Measurements from ENCODE around the gene OR6B3.

DNA sequence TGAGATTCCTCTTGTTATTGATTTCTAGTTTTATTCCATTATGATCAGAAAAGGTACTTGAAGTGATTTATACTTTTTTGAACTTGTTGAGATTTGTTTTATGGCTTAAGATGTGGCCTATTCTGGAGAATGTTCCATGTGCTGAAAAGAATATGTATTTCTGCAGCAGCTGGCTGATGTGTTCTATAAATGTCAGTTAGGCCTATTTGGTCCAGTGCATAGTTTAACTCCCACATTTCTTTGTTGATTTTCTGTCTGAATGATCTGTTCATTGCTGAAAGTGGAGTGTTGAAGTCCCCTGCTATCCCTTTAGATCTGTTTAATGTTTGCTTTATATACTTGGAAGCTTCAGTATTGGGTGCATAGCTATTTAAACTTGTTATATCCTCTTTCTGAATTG lies 16.0 kb downstream of the OR6B3 start:
- TF ChIP-seq NFYB (IDR thresholded peaks at IDR 0.05; ENCODE audit: extremely low read depth, insufficient read length): no peak
- TF ChIP-seq, protein P1, sequence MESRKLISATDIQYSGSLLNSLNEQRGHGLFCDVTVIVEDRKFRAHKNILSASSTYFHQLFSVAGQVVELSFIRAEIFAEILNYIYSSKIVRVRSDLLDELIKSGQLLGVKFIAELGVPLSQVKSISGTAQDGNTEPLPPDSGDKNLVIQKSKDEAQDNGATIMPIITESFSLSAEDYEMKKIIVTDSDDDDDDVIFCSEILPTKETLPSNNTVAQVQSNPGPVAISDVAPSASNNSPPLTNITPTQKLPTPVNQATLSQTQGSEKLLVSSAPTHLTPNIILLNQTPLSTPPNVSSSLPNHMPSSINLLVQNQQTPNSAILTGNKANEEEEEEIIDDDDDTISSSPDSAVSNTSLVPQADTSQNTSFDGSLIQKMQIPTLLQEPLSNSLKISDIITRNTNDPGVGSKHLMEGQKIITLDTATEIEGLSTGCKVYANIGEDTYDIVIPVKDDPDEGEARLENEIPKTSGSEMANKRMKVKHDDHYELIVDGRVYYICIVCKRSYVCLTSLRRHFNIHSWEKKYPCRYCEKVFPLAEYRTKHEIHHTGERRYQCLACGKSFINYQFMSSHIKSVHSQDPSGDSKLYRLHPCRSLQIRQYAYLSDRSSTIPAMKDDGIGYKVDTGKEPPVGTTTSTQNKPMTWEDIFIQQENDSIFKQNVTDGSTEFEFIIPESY (CRISPR knock-in tag; IDR thresholded peaks at IDR 0.05): no peak
